OCI-LY3 (cell line): Measurements from ENCODE around the gene RERE.

Experiments
- CTCF ChIP-seq: fragments of 200-600, 300-600 bp; sonication (generic); IDR thresholded peaks from 2 replicates; pipeline ENCODE4 v1.5.1; 2014; ENCODE audit warnings: antibody characterized with exemption, low read length, low read depth
- EZH2phosphoT487 ChIP-seq: fragments of 200-600 bp; shearing (Covaris generic); IDR thresholded peaks from 2 replicates; pipeline ENCODE4 v1.6.1; 2018; ENCODE audit warnings: antibody characterized with exemption, mixed run types, low read depth

- TF ChIP-seq CTCF (no peak), EZH2phosphoT487 (no peak)
Measured at GRCh38 chr1:8323706-8324105, 493.7 kb downstream of the RERE start.
